Neuron (in vitro differentiated cells): Measurements from ENCODE around the gene KRT4.

Experiments used
- H2AFZ ChIP-seq: one replicate; pipeline ENCODE4 v1.6.1; 2013; ENCODE audit warnings: low read depth, mild to moderate bottlenecking, inconsistent platforms, low read length, moderate library complexity
- H3K27me3 ChIP-seq: one replicate; pipeline ENCODE4 v1.6.1; 2013; ENCODE audit warnings: low read length; ENCODE audit not compliant: insufficient read depth
- H3K36me3 ChIP-seq: one replicate; pipeline ENCODE4 v1.6.1; 2013; ENCODE audit warnings: low read length; ENCODE audit not compliant: insufficient read depth
- H3K4me1 ChIP-seq: one replicate; pipeline ENCODE4 v1.6.1; 2013; ENCODE audit warnings: low read length; ENCODE audit not compliant: insufficient read depth
- H3K4me3 ChIP-seq: 2 replicates; pipeline ENCODE4 v1.5.1; 2013; ENCODE audit warnings: mild to moderate bottlenecking, low read length, moderate library complexity
- H3K9me3 ChIP-seq: one replicate; pipeline ENCODE4 v1.6.1; 2013; ENCODE audit warnings: low read length

The KRT4 gene

DNA sequence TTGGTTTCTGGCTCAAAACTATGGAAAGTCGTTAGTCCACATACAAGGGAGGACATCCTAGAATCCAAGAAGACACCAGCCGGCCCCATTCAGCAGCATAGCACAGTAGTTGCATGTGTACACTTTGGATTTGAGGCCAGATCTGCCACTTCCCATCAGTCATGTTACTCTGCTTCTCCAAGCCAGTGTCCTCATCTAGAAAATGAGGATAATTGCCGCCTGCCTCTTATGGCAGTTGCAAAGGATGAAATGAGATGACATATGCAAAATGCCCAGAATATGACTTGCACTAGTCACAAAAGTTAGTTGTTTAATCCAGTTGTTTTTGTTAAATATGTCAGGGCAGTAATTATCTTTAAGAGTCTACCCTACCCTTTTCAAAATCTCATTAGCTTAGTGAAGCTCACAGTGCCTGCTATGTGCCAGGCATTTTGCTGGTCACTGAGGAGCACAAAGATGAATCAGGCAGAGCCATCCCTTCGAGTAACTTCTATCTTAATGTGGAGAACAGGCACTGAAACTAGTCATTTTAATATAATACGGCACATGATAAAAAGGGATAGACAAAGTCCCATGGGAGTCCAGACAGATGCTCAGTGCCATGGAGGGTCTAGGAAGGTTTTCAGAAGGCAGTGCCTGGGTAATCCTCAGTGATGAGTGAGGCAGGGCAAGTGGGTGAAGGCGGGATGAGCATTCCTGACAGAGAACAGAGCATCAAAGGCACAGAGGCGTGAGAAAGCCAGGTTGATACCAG lies 30.2 kb downstream of the KRT4 start:
- Histone ChIP-seq H3K9me3 (no peaks in the 10 kb centered on the region), H3K27me3 (no peaks in the 10 kb centered on the region), H3K4me3 (no peak overlapping the region), H3K36me3 (no peaks in the 10 kb centered on the region), H2AFZ (no peak overlapping the region), H3K4me1 (no peaks in the 10 kb centered on the region)

DNA sequence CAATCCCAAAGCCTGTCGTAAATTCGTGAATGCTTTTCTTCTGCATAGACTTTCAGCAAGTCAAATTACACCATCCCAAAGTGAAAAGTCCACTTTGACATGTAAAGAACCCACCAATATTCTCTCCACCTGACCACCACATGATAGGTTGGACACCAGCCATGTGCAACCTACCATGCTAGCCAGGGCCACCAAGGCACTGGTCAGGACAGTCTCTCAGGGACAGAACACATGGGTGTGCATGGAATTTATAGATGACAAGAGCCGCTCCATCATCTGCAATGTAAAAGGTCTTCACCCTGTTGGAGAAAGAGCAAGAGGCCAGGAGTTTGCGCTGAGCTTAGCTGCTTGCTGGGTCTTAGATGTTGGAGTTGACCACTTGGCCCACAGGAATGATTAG lies 31.4 kb downstream of the KRT4 start:
- Histone ChIP-seq H3K27me3 (no peaks in the 10 kb centered on the region), H2AFZ (no peak overlapping the region), H3K4me3 (no peak overlapping the region), H3K4me1 (no peaks in the 10 kb centered on the region), H3K9me3 (no peaks in the 10 kb centered on the region), H3K36me3 (no peaks in the 10 kb centered on the region)

GRCh38 chr12:52781399-52782082 lies 32.4 kb downstream of the KRT4 start:
- Histone ChIP-seq H3K36me3 (no peaks in the 10 kb centered on the region), H2AFZ (no peak overlapping the region), H3K27me3 (no peaks in the 10 kb centered on the region), H3K4me3 (no peak overlapping the region), H3K4me1 (no peaks in the 10 kb centered on the region), H3K9me3 (no peaks in the 10 kb centered on the region)

GRCh38 chr12:52779914-52780313 lies 34.0 kb downstream of the KRT4 start:
- H3K9me3 ChIP-seq = no peaks in the 10 kb centered on the region

DNA sequence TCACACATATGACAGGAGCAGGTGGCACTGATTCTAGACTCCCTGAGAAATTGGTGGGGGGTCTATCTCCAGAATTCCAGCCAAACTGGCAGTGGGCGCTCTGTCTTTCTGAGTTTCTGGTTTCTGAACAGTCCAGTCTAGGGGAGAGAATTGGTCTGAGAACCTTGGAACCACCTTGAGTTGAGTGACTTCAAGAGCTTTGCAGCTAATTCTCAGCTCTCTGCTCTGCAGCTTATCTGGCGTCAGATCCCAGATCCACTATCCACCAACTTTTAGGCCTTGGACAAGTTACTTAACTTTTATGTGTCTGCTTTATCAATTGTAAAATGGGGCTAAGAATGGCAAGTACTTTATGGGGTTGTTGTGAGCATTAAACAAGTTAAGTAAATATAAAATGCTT lies 35.1 kb downstream of the KRT4 start:
- no peaks in the 10 kb centered on the region for H3K4me1 ChIP-seq
- peaks cover 4% of the 10 kb centered on the region for H3K27me3 ChIP-seq
- H3K9me3 ChIP-seq = no peaks in the 10 kb centered on the region
- H2AFZ ChIP-seq = no peak overlapping the region
- H3K36me3 ChIP-seq = no peaks in the 10 kb centered on the region
- no peak overlapping the region for H3K4me3 ChIP-seq

More at GRCh38 chr12:52779914-52780313, 34.0 kb downstream of the KRT4 start:
- Histone ChIP-seq H3K4me1 (no peaks in the 10 kb centered on the region), H2AFZ (no peak overlapping the region), H3K36me3 (no peaks in the 10 kb centered on the region), H3K27me3 (peaks cover under 1% of the 10 kb centered on the region), H3K4me3 (no peak overlapping the region)

- no peaks in the 10 kb centered on the region for H3K36me3 ChIP-seq
- no peaks in the 10 kb centered on the region for H3K9me3 ChIP-seq
- no peak overlapping the region for H3K4me3 ChIP-seq
- no peaks in the 10 kb centered on the region for H3K4me1 ChIP-seq
- peaks cover 4% of the 10 kb centered on the region for H3K27me3 ChIP-seq
- no peak overlapping the region for H2AFZ ChIP-seq
These were observed 36.4 kb downstream of the KRT4 start for GRCh38 chr12:52777566-52777965.

GRCh38 chr12:52776913-52777395 lies 37.0 kb downstream of the KRT4 start, which contains the start of gene KRT76:
Gene KRT76 (minus strand): TSS chr12:52777345. CDS start chr12:52777291, 54 bp downstream.
- Histone ChIP-seq H3K4me1 (no peaks in the 10 kb centered on the region), H3K9me3 (no peaks in the 10 kb centered on the region), H3K27me3 (peaks cover 4% of the 10 kb centered on the region), H3K4me3 (no peak within 1 kb of the TSS), H2AFZ (no peak within 1 kb of the TSS), H3K36me3 (no peaks in the 10 kb centered on the region)

DNA sequence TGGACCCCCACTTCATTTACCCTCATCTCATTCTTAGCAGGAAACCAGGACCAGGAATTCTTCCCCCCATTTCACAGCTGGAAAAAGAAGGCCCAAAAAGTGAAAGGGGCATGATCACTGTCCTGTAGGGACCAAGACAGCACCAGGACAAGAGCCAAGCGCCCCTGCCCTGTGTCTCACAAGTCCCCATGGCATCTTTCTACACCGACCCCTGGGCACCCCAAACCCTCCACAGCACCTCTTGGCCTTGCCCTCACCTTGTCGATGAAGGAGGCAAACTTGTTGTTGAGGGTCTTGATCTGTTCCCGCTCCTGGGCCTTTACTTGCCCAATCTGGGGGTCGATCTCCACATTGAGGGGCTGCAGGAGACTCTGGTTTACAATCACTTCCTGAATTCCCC lies 37.5 kb downstream of the KRT4 start:
- Histone ChIP-seq H3K4me1 (no peaks in the 10 kb centered on the region), H3K27me3 (peaks cover 4% of the 10 kb centered on the region), H3K9me3 (no peaks in the 10 kb centered on the region), H3K36me3 (no peaks in the 10 kb centered on the region), H3K4me3 (no peak overlapping the region), H2AFZ (no peak overlapping the region)

GRCh38 chr12:52774629-52775250 lies 39.2 kb downstream of the KRT4 start:
- no peaks in the 10 kb centered on the region for H3K4me1 ChIP-seq
- H3K27me3 ChIP-seq = peaks cover 4% of the 10 kb centered on the region
- H3K9me3 ChIP-seq = no peaks in the 10 kb centered on the region

DNA sequence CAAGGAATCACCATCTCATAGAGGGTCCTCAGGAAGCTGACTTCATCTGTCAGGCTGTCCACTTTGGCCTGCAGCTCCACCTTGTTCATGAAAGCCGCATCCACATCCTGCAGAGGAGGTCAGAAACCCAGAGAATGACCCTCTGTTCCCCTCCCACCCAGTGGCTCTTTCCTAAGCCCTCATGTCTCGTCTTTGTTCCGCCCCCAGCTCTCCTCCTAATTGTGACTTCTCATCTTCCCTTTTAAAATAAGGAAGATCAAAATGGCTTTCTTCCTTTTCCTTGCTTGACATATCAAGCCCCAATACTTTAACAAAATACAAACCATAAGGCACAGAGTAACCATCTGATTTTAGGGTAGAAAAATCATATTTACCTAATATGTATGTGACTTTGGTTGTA lies 41.1 kb downstream of the KRT4 start:
- no peaks in the 10 kb centered on the region for H3K9me3 ChIP-seq
- no peak overlapping the region for H3K4me3 ChIP-seq
- H3K4me1 ChIP-seq = no peaks in the 10 kb centered on the region
- no peak overlapping the region for H2AFZ ChIP-seq
- no peaks in the 10 kb centered on the region for H3K36me3 ChIP-seq
- H3K27me3 ChIP-seq = peaks cover 4% of the 10 kb centered on the region

More at GRCh38 chr12:52774629-52775250, 39.2 kb downstream of the KRT4 start:
- Histone ChIP-seq H3K4me3 (no peak overlapping the region), H2AFZ (no peak overlapping the region), H3K36me3 (no peaks in the 10 kb centered on the region)

DNA sequence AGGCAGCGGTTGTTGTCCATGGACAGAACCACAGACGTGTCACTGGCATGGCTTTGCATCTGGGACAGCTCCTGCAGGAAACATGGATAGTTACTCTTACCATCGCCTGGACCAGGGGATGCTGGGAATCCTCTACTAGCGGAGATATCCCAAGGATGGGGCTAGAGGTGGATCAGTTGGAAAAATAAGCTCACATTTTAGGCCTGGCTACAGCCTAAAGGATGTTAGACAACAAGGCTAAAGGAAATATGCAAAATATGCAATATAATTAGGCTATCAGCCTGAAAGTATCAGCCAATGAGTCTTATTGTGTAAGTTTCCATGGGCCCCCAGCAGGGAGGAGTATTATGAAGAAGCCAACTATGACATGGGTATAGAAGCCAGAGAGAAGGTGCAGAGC lies 41.7 kb downstream of the KRT4 start:
- Histone ChIP-seq H3K4me3 (no peak overlapping the region), H3K27me3 (peaks cover 4% of the 10 kb centered on the region), H3K9me3 (no peaks in the 10 kb centered on the region), H3K36me3 (no peaks in the 10 kb centered on the region), H3K4me1 (no peaks in the 10 kb centered on the region), H2AFZ (no peak overlapping the region)

GRCh38 chr12:52771505-52771904 lies 42.4 kb downstream of the KRT4 start:
- Histone ChIP-seq H3K4me1 (no peaks in the 10 kb centered on the region), H3K4me3 (no peak overlapping the region), H3K9me3 (no peaks in the 10 kb centered on the region), H2AFZ (no peak overlapping the region), H3K27me3 (peaks cover 4% of the 10 kb centered on the region), H3K36me3 (no peaks in the 10 kb centered on the region)

GRCh38 chr12:52771088-52771487 lies 42.8 kb downstream of the KRT4 start:
- Histone ChIP-seq H3K27me3 (peaks cover 4% of the 10 kb centered on the region), H2AFZ (no peak overlapping the region), H3K9me3 (no peaks in the 10 kb centered on the region), H3K4me3 (no peak overlapping the region), H3K36me3 (no peaks in the 10 kb centered on the region), H3K4me1 (no peaks in the 10 kb centered on the region)
